Measurements from ENCODE around the gene ZNF513.
"Not testable (repeated sequence)": the region's sequence is repeated elsewhere in the genome, so short reads cannot be mapped to it uniquely, and the experiment has no call there.

ZNF513 gene

DNA sequence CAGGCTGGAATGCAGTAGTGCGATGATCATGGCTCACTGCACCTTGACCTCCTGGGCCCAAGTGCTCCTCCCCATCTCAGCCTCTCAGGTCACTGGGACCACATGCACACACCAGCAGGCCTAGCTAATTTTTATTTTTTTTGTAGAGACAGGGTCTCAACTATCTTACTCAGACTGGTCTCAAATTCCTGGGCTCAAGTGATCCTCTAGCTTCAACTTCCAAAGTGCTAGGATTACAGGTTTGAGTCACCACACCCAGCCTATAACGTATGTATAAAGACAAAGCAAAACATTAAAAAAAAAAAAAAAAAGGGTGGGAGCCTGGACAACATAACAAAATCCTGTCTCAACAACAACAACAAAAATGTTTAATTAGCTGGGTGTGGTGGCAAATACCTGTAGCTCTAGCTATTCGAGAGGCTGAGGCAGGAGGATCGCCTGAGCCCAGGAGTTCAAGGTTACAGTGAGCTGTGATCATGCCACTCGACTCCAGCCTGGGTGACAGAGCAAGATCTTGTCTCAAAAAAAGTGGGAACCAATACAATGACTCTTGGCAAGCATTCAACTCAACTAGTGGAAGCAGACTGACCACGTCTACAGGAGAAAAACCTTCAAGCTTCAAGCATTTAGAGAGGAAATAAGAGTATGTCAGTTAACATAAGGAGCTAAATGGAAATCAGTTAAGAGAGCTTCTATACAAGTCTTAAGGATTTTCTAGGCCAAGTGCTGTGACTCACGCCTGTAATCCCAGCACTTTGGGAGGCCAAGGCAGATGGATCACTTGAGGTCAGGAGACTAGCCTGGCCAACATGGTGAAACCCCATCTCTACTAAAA, 26.6 kb downstream of the ZNF513 start:
- Histone ChIP-seq H3K9me3 (ENCODE audit: low read depth, low read length) (no peaks in the 10 kb centered on the region), H3K9ac (ENCODE audit: insufficient read length) (no peak overlapping the region), H3K36me3 (ENCODE audit: insufficient read depth, low read length) (peaks cover 10% of the 10 kb centered on the region), H3K4me3 (no peak overlapping the region), H3K27ac (no peak overlapping the region)
- DNase-seq (ENCODE audit: low read depth, low spot score), result no peak
- TF ChIP-seq EZH2 (IDR thresholded peaks at IDR 0.05) (no peak), POLR2AphosphoS5 (IDR thresholded peaks at IDR 0.05; ENCODE audit: borderline replicate concordance, low read depth, low read length) (no peak), FOXP2 (optimal IDR thresholded peaks at IDR 0.05; ENCODE audit: control extremely low read depth, extremely low read length, insufficient read depth) (no peak)

- H3K9ac ChIP-seq (ENCODE audit: insufficient read length); DNase-seq (ENCODE audit: low read depth, low spot score); H3K9me3 ChIP-seq (ENCODE audit: low read depth, low read length); H3K4me3 ChIP-seq; H3K36me3 ChIP-seq (ENCODE audit: insufficient read depth, low read length); H3K27ac ChIP-seq: not testable (repeated sequence)
Measured at GRCh38 chr2:27353386-27353761, 27.2 kb downstream of the ZNF513 start.

- Histone ChIP-seq H3K4me3 (no peak overlapping the region), H3K27ac (no peak overlapping the region; the same call in 1 of the 2 replicates), H3K9ac (ENCODE audit: insufficient read length) (no peak overlapping the region), H3K36me3 (ENCODE audit: insufficient read depth, low read length) (peaks cover 4% of the 10 kb centered on the region), H3K9me3 (ENCODE audit: low read depth, low read length) (no peaks in the 10 kb centered on the region)
- DNase-seq (ENCODE audit: low read depth, low spot score), result no peak
- TF ChIP-seq POLR2AphosphoS5 (IDR thresholded peaks at IDR 0.05; ENCODE audit: borderline replicate concordance, low read depth, low read length), result no peak
- TF ChIP-seq EZH2 (IDR thresholded peaks at IDR 0.05), result no peak
- no peak for TF ChIP-seq FOXP2 (optimal IDR thresholded peaks at IDR 0.05; ENCODE audit: control extremely low read depth, extremely low read length, insufficient read depth)
Measured at GRCh38 chr2:27351802-27352598, 28.5 kb downstream of the ZNF513 start.

GRCh38 chr2:27350106-27350693, 30.3 kb downstream of the ZNF513 start:
- Histone ChIP-seq H3K36me3 (ENCODE audit: insufficient read depth, low read length) (peaks cover 4% of the 10 kb centered on the region), H3K9me3 (ENCODE audit: low read depth, low read length) (no peaks in the 10 kb centered on the region), H3K27ac (no peak overlapping the region), H3K9ac (ENCODE audit: insufficient read length) (no peak overlapping the region), H3K4me3 (no peak overlapping the region)
- TF ChIP-seq EZH2 (IDR thresholded peaks at IDR 0.05) (no peak), POLR2AphosphoS5 (IDR thresholded peaks at IDR 0.05; ENCODE audit: borderline replicate concordance, low read depth, low read length) (no peak), FOXP2 (optimal IDR thresholded peaks at IDR 0.05; ENCODE audit: control extremely low read depth, extremely low read length, insufficient read depth) (no peak)
- no peak for DNase-seq (ENCODE audit: low read depth, low spot score)

DNA sequence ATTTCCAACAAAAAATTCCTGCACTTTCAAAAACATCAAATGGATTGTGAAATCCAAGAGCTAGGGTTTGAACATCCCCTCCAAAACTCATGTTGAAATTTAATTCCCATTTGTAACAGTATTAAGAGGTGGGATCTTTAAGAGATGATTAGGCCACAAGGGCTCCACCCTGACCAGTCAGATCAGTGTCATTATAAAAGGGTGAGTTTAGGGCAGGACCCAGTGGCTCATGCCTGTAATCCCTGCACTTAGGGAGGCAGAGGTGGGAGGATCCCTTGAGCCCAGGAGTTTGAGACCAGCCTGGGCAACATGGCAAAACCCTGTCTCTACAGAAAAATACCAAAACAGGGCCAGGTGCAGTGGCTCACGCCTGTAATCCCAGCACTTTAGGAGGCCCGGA, 32.9 kb downstream of the ZNF513 start:
- no peak overlapping the region for H3K9ac ChIP-seq (ENCODE audit: insufficient read length)
- TF ChIP-seq POLR2AphosphoS5 (IDR thresholded peaks at IDR 0.05; ENCODE audit: borderline replicate concordance, low read depth, low read length) (no peak), FOXP2 (optimal IDR thresholded peaks at IDR 0.05; ENCODE audit: control extremely low read depth, extremely low read length, insufficient read depth) (no peak), EZH2 (IDR thresholded peaks at IDR 0.05) (no peak)
- DNase-seq (ENCODE audit: low read depth, low spot score), result no peak
- no peak overlapping the region for H3K4me3 ChIP-seq
- no peaks in the 10 kb centered on the region for H3K9me3 ChIP-seq (ENCODE audit: low read depth, low read length)
- H3K36me3 ChIP-seq (ENCODE audit: insufficient read depth, low read length), result peaks cover 13% of the 10 kb centered on the region
- H3K27ac ChIP-seq, result no peak overlapping the region

GRCh38 chr2:27336173-27336572, 44.4 kb downstream of the ZNF513 start:
- H3K27ac ChIP-seq, result no peak overlapping the region
- no peak overlapping the region for H3K4me3 ChIP-seq
- H3K36me3 ChIP-seq (ENCODE audit: insufficient read depth, low read length), result peaks cover 67% of the 10 kb centered on the region
- TF ChIP-seq POLR2AphosphoS5 (IDR thresholded peaks at IDR 0.05; ENCODE audit: borderline replicate concordance, low read depth, low read length), result no peak
- no peak overlapping the region for H3K9ac ChIP-seq (ENCODE audit: insufficient read length)
- H3K9me3 ChIP-seq (ENCODE audit: low read depth, low read length), result no peaks in the 10 kb centered on the region
- no peak for DNase-seq (ENCODE audit: low read depth, low spot score)

DNA sequence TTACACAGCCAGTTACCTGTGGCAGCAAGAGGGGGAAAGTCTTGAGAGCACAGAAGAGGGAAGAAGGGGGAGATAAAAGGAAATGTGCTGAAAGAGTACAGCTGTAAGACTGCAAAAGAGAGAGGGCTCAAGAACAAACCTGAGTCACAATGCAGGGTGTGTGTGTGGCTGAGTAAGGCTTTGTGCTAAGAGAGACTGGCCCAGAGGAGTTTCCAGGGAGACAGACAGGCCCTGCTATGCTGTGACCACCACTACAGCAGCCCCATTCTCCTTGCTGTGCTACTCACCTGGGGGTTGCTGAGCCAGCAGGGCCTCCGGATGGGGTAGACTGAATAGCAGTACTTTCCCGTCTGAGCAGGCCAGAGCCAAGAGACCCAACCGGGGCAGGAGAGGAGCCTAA, 45.2 kb downstream of the ZNF513 start:
- Histone ChIP-seq H3K4me3 (no peak overlapping the region), H3K36me3 (ENCODE audit: insufficient read depth, low read length) (peaks cover 68% of the 10 kb centered on the region), H3K9ac (ENCODE audit: insufficient read length) (no peak overlapping the region), H3K27ac (no peak overlapping the region), H3K9me3 (ENCODE audit: low read depth, low read length) (no peaks in the 10 kb centered on the region)
- TF ChIP-seq POLR2AphosphoS5 (IDR thresholded peaks at IDR 0.05; ENCODE audit: borderline replicate concordance, low read depth, low read length) (no peak), FOXP2 (optimal IDR thresholded peaks at IDR 0.05; ENCODE audit: control extremely low read depth, extremely low read length, insufficient read depth) (no peak), EZH2 (IDR thresholded peaks at IDR 0.05) (no peak)
- DNase-seq (ENCODE audit: low read depth, low spot score), result no peak
